NB4 (cell line): ENCODE data around the gene UNC13B.

ENCODE experiments used
- DNase-seq: peaks from one replicate; pipeline ENCODE4 v3.0.0; 2010; ENCODE audit warnings: low read depth
- H3K4me3 ChIP-seq: one replicate; pipeline ENCODE4 v1.5.1; 2011; ENCODE audit warnings: mild to moderate bottlenecking, low read depth, low read length, moderate library complexity
- CTCF ChIP-seq: IDR thresholded peaks from one replicate; pipeline ENCODE4 v1.5.1; 2012; ENCODE audit warnings: low read depth, low read length
- MYC ChIP-seq: IDR thresholded peaks from 2 replicates; pipeline ENCODE4 v1.6.1; 2011; ENCODE audit warnings: low read depth, low read length
- POLR2A ChIP-seq: IDR thresholded peaks from 2 replicates; pipeline ENCODE4 v1.6.1; 2011; ENCODE audit warnings: mild to moderate bottlenecking; ENCODE audit not compliant: insufficient read length; ENCODE audit errors: extremely low read depth
- TF ChIP-seq, protein P1 (sequence below): IDR thresholded peaks from 2 replicates; pipeline ENCODE4 v1.6.1; 2011; ENCODE audit warnings: low read depth, low read length

UNC13B gene

DNA sequence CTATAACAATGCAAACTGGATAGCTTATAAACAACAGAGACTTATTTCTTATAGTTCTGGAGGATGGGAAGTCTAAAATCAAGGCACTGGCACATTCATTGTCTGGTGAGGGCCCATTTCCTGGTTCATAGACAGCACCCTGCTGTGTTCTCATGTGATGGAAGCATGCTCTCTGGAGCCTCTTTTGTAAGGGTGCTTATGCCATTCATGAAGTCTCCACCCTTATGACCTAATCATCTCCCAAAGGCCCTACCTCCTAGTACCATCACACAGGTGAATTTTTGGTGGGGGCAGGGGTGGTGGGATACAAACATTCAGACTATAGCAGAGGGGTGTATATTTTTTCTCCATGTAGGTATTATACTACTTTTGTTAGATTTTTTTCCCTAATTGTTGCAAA lies 92.4 kb downstream of the UNC13B start:
- DNase-seq: peak; percentile 28
- TF ChIP-seq POLR2A (no peak), CTCF (no peak), MYC (no peak)
- TF ChIP-seq, protein P1, sequence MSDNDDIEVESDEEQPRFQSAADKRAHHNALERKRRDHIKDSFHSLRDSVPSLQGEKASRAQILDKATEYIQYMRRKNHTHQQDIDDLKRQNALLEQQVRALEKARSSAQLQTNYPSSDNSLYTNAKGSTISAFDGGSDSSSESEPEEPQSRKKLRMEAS: no peak
- H3K4me3 ChIP-seq: no peak overlapping the region

DNA sequence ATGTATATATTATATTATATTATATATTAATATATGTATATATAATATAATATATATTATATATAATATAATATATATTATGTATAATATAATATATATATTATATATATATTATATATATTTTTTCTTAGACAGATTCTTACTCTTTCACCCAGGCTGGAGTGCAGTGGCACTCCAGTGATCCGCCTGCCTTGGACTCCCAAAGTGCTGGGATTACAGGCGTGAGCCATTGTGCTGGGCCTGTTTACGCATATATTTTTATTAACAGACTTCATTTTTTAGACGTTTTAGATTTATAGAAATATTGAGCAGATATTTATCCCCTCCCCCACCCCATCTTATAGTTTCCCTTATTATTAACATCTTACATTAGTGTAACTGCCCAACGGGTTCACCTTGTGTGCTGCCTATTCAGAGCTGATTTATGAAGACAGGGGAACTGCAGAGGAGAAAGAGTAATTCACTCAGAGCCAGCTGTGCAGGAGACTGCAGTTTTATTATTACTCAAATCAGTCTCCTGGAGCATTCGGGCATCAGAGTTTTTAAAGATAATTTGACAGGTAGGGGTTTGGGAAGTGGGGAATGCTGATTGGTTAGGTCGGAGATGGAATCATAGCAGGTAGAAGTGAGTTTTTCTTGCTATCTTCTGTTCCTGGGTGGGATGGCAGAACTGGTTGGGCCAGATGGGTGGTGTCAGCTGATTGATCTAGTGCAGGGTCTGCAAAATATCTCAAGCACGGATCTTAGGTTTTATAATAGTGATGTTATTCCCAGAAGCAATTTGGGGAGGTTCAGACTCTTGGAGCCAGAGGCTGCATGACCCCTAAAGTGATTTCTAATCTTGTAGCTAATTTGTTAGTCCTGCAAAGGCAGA lies 93.4 kb downstream of the UNC13B start:
- TF ChIP-seq, protein P1: no peak
- TF ChIP-seq CTCF: no peak
- TF ChIP-seq MYC: no peak
- no peak for TF ChIP-seq POLR2A
- no peak overlapping the region for H3K4me3 ChIP-seq
- DNase-seq: no peak

GRCh38 chr9:35257986-35258659 lies 96.3 kb downstream of the UNC13B start:
- peak; percentile 39 for DNase-seq
- H3K4me3 ChIP-seq: no peak overlapping the region
- no peak for TF ChIP-seq MYC
- TF ChIP-seq, protein P1: no peak
- TF ChIP-seq CTCF: no peak
- no peak for TF ChIP-seq POLR2A

GRCh38 chr9:35258660-35259474 lies 97.1 kb downstream of the UNC13B start:
- peak; percentile 74 for DNase-seq
- TF ChIP-seq POLR2A (no peak), CTCF (peak; percentile 92)
- TF ChIP-seq, protein P1: no peak
- H3K4me3 ChIP-seq: no peak overlapping the region

- no peak for DNase-seq
- H3K4me3 ChIP-seq: no peak overlapping the region
- TF ChIP-seq MYC (no peak), POLR2A (no peak), CTCF (no peak)
- TF ChIP-seq, protein P1: no peak
Observed at GRCh38 chr9:35260186-35260585, 98.4 kb downstream of the UNC13B start.
